HG03442 (cell line): ENCODE results near the gene KRT34.

ENCODE experiments used
- ATAC-seq: cut with Tn5 transposase; IDR thresholded peaks from one replicate; pipeline ENCODE4 v1.9.1; 2021; ENCODE audit warnings: mild to moderate bottlenecking, moderate library complexity; ENCODE audit not compliant: unreplicated experiment

The KRT34 gene

DNA sequence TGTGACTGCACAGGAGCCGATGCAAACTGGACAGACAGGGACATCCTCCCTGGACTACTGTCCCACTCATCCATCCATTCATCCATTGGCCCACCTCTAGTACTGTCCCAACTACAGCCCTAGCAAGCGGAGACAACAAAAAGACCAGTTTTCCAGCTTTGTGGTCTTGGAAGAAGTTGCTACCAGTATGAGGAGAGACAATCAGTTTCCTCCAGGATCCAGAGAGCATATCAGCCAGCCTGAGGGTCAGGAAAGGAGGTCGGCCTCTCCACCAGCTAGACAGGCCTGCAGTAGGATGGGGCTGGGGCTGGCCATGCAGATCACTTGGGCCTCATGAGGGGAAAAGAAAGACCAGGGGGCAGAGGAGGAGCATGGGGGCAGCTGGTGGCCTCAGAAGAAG lies 48.3 kb downstream of the KRT34 start:
- no peak for ATAC-seq

DNA sequence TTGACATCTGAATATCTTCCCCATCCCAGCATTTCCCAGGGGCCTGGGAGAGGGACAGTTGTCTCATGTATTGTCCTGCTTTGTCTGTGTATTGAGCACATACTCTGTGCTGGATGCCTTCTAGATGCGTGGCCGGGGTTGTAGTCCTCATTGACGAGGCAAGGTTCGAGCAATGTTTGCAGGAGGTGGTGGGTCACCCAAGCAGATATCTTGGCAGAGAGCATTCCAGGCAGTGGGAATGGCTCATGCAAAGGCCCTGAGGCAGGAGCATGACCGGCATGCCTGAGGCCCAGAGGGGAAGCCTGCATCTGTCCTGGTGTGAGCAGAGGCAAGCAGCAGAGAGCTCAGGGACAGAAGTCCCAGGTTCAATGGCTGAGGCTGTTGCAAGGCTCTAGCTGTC lies 49.0 kb downstream of the KRT34 start:
- no peak for ATAC-seq

DNA sequence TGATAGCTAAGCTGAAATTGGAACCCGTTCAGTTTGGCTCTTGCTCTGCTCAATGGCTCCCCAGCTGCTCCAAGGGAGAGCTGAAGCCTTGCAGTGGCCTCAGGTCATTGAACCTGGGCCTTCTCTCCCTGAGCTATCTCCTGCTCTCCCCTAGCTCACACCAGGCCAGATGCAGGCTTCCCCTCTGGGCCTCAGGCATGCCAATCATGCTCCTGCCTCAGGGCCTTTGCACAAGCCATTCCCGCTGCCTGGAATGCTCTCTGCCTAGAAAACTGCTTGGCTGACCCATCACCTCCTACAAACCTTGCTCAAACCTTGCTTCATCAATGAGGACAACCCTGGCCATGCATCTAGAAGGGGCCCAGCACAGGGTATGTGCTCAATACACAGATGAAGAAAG lies 49.9 kb downstream of the KRT34 start:
- ATAC-seq: no peak

DNA sequence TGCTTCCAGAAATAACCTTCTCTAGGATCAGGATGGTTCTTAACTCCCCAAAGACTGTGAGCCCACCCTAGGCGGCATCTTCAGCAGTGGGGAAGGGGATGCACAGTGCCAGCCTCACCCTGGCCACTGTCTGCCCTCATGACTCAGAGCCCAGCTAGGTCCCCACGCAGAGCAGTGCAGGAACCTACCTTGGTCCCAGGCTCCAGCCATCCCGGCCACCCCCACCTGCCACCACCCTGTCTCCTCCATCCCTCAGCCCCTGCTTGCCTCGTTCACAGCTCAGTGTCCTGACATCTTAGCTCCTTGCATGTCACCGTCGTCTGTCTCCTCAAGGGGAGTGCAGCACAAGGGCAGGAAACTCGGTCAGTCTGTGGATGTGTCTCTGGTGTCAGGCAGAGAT lies 50.5 kb downstream of the KRT34 start:
- no peak for ATAC-seq

DNA sequence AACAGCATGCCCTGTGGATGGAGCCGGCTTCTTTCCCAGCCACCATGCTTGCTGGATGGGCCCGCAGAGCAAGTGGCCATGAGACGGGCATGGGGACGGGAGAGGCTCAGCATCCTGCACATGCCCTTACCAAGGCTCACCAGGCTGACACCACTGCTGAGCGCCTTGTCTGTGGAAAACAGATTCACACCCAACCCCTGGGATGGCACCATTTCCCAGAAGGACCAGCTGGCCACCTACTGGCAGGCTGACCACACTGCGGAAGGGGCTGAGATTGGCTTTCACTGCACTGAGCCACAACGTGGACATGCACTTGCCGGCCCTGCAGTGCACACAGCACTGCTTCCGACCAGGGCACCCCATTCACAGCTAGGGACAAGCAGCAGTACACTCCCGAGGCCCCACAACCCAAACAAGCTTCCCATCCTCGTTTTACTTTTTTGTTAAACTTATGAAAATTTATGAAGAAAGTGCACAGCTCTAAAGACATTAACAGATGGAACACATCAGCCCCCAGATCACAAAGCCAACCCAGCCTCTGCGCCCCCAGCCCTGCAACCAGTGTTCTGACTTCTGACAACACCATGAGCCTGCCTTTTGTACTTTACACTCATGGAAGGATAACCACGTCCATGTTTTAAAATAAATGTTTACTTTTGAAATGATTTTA lies 52.7 kb downstream of the KRT34 start:
- no peak for ATAC-seq

DNA sequence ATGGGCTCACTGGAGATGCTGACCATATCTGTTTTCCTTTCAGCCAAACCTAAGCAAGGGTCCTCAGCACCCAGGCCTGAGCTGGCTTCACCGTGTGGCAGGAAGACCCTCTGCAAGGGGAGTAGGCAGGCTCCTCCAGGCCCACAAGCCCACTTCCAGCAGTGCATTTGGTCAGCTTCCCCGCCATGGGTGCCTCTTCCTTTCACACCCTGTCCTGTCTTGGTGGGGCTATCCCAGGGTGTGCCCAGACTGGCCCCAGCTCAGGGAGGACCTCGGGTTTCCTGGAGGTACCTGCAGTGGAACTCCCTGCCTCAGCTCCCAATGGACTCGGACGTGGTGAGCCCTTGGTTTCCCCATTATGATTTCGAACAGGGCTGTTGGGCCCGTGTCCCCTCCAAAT lies 53.9 kb downstream of the KRT34 start:
- no peak for ATAC-seq
